Renal cortical epithelial cell (primary cell): ENCODE data around the gene SNX20. TPM values are rescaled to one million over a fixed set of nuclear protein-coding genes. Genes with fewer than 3 reads are reported as not detected.

Source experiments
- DNase-seq: peaks from one replicate; pipeline ENCODE4 v3.0.0-alpha.2; 2011; ENCODE audit warnings: low read depth
- total RNA-seq: library from RNA; depleted of rRNA; stranded (reverse); fragments of >200 nt; gene quantifications from 2 replicates; pipeline ENCODE4 v1.2.3, GENCODE V29; 2014

Gene SNX20
- total RNA-seq, 1 donor from 2014 or later, result not detected

DNA sequence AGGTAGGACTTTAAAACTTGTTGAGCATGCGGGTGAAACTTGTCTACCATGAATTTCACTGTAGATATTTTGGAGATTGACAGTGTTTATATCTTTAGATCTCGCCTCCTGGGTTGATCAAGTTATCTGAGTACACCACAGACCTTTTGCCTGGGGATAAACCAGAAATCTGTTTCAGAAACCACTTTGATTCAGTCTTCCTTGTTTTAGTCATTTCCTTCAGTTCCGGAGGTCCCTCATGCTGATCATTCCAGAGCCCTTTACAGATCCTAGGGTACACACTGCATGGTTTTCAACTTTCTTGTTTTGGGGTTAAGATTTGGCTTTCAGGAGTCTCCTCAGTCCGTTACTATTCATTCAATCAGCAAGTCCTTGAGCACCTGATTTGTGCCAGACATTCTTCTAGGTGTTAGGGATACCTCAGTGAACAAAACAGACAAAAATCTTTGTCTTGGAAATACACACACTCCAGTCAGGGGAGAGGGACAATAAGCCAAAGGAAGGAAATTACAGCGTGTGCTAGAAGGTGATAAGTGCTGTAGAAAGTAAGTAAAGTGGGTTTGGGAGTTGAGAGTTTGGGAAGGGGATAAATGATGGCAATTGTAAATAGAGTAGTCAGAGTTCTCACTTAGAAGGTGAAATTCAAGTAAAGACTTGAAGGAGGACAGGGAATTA, 24.5 kb upstream of the SNX20 start:
- no peak for DNase-seq

DNA sequence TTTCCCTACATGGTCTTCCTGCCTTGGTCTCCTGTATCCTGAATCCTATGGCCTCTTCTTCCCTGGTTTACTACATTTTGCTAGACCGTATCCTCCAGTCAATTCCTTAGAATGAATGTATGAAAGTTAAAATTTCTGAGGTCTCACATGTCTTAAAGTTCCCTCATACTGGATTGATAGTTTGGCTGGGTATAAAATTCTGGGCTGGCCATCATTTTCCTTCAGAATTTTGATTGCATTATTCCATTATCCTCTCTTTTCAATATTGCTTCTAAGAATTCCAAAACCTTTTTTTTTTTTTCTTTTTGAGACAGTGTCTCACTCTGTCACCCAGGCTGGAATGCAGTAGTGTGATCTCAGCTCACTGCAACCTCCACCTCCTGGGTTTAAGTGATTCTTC, 23.1 kb upstream of the SNX20 start:
- no peak for DNase-seq

DNA sequence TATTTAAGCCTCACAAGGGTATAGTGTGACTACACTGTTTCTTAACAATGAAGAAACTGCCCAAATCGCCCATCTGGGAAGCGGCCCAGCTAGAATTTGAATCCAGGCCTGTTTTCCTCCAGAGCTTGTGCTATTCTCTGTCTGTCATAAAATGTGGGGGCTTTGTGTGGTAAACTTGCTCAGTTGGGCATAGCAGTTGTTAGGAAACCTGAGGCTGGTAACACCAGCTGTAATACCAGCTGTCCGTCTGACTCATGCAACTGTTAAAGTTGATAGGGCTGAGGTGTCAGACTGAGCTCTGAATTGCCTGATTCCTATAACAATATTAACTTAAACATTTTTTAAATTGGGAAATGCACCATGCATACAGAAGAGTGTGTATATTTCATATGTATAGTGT, 21.6 kb upstream of the SNX20 start:
- peak; percentile 63 for DNase-seq

DNA sequence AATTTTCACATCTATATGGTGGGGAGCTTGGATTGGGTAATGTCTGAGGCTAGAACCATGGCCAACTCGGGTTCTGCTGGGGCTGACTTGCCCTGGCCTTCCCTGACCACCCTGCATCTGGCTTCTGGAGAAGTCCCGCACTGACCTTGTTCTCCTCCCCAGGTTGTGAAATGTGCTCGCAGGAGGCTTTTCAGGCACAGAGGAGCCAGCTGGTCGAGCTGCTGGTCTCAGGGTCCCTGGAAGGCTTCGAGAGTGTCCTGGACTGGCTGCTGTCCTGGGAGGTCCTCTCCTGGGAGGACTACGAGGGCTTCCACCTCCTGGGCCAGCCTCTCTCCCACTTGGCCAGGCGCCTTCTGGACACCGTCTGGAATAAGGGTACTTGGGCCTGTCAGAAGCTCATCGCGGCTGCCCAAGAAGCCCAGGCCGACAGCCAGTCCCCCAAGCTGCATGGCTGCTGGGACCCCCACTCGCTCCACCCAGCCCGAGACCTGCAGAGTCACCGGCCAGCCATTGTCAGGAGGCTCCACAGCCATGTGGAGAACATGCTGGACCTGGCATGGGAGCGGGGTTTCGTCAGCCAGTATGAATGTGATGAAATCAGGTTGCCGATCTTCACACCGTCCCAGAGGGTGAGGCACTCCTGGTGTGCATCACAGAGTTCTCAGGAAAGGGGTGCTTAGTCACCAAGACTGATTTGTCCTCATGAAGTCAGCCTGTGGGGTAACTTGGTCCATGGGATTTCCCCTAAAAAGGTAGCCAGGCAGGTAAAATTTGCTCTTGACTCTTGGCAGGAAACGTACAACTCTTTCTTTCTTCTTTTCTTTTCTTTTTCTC, 18.4 kb upstream of the SNX20 start:
- no peak for DNase-seq

DNA sequence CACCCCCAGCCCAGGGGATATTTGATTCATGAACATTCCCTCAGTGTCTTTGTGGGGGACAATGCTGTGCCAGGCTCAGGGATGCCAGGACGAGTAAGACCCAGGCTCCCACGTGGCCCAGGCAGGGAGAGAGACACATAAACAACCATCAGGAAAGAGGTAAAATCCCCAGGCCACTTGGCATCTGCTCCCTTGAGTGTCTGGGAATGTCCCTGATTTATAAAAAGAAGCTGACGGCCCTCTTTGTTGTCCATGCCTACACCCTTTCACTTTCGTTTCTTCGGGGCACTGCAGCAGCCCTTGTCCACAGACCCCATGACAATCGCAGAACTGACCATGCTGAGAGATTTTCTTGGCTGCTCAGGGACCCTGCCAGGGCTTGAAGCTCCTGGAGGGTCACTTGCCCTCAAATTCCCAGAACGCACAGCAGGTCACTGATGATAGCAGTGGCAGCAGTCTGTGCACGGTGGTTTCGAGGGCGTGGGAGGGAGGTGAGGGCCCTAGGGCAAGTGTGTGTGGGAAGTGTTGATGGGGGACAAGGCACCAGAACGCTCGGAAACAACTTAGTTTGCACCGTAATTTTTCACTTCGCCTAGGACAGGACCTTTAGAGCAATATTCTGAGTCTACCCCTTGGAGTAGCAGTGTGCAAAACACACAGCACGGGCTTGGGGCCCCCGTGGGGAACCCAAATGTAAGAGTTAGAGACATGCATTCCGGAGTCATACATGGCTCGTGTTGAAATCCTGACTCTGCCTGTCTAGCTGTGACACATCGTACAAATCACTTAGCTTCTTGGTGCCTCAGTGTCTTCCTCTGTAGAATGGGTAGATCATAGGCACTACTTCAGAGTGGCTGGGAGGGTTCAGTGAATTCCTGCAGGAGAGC, 17.0 kb upstream of the SNX20 start:
- DNase-seq, result peak; percentile 71

DNA sequence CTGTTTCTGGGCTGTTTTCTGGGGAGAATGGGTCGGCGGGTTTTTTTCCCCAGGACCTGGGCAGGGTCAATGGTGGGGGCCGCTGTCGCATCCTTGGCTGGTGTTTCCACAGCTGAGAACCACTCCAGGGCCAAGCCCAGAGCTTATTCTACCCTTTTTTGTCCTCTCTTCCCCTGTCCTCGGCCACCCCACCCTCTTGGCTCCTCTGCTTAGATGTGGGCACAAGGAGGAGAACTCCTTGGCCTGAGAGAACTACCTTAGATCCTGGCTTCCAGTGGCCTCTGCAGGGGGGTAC, 16.3 kb upstream of the SNX20 start:
- no peak for DNase-seq

DNA sequence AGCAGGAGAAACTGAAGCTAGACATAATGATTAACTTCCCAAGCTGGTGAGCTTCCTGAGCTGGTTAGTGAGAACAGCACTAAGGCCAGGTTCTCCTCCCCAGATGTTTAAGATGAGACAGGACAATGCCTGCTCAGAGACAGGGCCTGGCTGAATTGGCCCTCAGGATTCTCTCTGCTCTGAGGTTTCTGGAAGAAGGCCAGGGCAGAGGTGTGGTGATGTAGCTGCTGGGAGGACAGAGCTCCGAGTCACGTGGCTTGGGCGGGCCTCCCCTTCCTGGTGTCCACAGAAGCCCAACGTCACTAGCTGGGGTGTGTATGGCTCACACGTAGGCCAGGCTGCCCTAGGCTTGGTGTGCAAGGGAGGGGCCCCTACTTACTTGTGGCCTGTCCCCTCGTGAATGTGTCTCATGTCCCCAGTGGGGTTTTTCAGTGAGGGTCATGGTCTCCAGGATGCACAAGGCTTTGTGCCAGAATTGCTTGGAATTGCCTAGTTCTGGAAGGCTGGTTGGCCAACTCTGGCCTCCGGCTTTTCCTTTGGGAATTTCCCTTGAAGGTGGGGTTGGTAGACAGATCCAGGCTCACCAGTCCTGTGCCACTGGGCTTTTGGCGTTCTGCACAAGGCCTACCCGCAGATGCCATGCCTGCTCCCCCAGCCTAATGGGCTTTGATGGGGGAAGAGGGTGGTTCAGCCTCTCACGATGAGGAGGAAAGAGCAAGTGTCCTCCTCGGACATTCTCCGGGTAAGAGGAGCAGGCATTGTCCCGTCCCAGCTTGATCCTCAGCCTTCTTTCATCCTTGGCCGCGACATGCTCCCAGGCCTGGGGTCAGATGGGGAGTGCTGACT, 15.7 kb upstream of the SNX20 start:
- peak; percentile 59 for DNase-seq

DNA sequence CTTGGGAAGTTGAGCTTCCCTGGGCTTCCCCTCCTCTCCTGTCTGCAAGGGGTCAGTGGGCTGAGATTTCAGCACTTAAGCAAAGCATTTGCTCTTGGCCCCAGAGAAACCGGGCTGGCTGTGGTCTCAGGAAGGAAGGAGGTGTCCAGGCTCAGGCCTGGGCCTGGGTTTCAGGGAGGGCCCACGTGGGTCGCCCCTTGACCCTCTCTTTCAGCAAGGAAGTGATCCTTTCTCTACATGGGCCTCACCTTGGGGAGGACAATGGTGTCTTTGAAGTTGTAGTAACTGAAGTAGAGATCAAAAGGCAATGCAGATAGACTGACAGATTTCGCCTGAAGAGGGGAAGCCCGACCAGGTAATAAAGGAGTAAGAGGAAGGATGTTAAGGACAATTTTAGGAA, 15.0 kb upstream of the SNX20 start:
- no peak for DNase-seq

DNA sequence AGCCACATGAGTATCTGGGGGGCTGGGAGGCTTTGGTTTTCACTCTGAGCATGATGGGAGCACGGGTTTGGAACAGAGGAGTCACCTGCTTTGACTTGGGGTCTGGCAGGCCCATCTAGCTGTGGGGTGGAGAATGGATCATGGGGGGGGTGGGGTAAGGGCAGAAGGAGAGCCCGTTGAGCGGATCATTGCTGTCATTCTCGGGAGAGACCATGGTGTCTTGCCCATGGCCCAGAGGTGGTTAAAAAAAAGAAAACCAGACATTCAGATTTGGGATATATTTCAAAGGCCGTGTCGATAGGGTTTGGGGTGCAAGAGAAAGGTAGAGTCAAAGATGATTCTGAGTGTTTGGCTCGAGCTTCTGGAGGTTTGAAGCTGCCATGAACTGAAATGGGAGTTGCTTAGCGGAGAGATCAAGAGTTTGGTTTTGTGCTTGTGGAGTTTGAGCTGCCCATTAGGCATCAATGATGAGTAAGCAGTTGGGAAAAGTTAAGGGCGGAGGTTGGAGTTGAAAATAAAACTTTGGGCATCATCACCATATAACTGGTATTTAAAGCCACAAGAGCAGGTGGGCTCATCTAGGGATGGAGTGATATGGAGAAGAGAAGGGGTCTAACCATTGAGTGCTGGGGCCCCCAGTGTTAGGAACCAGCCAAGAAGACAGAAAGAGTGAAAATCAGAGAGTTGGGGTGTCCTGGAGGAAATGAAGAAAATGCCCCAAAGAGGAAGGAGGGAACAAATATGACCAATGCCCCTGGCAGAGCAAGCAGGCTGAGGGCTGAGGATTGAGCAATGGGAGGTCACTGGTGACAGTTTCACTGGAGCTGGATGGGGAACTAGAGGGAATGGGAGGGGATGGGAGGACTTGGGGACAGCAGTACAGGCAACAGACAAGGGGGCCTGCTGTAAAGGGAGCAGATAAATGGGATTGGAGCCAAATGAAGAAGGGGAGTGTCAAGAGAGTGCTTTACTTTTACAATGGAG, 14.2 kb upstream of the SNX20 start:
- DNase-seq, result no peak

DNA sequence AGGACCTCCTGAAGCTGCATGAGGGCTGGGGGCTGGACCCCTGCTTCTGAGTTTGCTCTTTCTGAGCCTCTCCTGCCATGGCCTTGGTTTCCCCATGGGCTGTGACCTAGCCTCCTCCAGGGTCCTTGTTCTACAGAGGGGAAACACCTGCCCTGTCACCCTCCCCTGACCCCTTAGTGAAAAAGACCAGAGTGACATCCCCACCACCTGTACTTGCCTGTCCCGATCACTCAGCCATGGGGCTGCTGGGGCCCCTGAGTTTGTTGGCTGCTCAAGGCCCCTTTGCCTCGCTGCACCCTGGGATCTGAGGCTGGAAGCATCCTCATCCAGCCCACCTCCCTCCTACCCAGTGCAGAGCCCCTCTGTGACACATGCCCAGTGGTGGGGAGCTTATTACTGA, 13.1 kb upstream of the SNX20 start:
- no peak for DNase-seq

DNA sequence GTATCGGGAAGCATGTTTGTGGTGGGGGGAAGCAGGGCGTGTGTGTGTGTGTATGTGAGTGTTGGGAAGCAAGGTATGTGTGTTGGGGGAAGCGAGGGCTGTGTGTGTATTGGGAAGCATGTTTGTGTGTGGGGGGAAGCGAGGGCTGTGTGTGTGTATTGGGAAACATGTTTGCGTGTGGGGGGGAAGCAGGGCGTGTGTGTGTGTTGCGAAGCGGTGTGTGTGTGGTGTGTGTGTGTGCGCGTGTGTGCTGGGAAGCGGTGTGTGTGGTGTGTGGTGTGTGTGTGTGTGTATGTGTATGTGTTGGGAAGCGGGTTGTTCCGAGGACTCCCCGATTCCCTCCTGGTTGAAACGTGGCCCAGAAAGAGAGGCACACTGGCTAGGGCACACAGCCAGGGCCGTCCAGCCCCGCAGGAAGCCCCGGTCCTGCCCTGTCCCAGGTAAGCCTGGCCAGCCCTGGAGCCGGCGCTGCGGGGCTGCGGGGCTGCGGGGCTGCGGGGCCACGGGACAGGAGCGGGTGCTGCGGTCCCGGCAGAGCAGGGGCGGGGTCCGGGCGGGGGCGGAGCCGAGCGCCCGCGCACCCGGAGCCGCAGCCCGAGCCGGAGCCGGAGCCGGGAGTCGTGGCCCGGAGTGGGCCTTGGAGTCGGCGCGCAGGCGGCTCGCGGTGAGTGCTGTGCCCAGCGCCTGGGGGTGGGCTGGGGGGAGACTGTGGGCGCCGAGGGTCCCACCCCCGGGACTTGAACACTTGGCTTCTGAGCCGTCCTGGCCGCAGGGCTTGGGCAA, 12.1 kb upstream of the SNX20 start, which contains the start of gene NOD2:
Gene NOD2, plus strand, starts transcription at position 608 of the 783 bp plus-strand sequence. CDS start 5,890 bp downstream, outside the sequence.
- no peak for DNase-seq

DNA sequence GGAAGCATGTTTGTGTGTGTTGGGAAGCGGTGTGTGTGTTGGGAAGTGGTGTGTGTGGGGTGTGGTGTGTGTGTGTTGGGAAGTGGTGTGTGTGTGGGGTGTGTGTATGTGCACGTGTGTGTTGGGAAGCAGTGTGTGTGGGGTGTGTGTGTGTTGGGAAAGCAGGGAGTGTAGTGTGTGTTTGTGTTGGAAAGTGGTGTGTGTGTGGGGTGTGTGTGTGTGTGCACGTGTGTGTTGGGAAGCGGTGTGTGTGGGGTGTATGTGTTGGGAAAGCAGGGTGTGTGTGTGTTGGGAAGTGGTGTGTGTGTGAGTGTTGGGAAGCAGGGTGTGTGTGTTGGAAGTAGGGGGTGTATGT, 11.5 kb upstream of the SNX20 start:
- DNase-seq, result no peak

DNA sequence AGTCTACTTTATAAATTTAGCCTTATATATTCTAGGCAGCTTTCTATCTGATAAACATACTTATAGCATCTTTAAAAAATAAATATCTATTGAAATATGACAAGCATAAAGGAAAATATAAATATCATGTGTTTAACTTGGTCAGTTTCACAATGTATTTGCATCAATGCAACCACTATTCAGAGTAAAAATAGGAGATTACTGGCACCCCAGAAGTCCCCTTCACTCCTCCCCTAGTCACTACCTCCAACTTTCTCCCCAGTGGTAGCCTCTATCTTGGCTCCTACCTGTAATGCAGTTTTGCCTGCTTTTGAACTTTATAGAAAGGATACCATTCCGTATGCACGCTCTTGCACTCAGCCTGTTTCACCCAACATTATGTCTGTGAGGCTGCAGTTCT, 9.1 kb upstream of the SNX20 start:
- no peak for DNase-seq

DNA sequence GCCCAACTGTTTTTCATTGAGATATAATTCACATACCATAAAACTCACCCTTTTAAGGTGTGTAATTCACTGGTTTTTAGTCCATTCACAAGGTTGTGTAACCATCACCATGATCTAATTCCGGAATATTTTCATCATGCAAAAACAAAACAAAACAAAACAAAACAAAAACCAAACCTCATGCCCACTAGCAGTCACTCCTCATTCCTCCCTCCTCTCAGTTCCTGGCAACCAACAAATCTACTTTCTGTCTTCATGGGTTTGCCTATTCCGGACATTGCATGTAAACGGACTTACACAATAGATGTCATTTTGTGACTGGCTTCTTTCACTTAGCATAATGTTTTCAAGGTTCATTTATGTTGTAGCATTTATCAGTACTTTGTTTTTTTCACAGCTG, 7.8 kb upstream of the SNX20 start:
- no peak for DNase-seq

DNA sequence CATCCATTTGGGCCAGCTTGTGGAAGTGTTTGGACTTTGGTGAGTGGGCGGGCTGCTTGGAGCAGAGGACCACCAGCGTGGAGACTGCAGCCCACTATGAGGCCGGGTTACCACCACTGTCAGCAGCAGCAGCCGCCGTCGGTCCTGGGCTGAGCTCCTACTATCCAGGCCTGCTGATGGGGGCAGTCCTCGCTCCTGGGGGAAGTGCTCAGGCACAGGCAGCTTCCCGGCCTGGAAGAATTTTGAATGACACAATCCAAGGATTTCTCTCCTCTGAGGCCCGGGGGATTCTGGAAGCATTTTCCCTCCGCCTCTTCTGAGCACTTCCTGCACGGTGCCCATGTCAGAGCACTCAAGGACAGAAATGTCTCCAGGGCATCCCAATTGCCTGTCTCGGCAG, 7.0 kb upstream of the SNX20 start:
- DNase-seq, result no peak

DNA sequence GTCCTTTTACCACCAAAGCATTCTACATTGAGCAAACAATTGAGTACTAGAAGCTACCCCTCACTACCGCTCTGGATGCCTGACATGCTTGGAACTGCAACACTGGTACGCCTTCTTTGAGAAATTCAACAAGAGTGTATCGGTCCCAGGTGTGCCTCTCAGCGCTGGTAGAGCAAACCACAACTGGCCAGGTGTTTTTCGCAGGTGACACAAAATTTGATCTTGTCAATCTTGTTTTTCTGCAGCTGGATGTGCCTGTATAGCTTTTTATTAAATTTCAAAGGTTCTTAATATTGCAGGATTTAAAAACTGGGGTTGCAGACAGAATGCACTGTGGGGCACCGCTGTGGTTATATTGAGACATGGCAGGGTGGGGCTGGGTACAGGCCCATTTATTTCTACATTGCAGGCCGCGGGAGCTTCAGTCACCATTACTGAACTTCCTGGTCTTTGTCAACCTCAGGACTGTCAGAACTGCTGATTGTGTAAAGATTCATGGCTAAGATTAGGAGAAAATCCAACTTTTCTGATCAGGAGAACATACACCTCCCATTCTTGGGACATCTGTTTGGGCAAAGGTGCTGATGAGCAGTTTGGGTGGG, 4.5 kb upstream of the SNX20 start:
- DNase-seq, result no peak

DNA sequence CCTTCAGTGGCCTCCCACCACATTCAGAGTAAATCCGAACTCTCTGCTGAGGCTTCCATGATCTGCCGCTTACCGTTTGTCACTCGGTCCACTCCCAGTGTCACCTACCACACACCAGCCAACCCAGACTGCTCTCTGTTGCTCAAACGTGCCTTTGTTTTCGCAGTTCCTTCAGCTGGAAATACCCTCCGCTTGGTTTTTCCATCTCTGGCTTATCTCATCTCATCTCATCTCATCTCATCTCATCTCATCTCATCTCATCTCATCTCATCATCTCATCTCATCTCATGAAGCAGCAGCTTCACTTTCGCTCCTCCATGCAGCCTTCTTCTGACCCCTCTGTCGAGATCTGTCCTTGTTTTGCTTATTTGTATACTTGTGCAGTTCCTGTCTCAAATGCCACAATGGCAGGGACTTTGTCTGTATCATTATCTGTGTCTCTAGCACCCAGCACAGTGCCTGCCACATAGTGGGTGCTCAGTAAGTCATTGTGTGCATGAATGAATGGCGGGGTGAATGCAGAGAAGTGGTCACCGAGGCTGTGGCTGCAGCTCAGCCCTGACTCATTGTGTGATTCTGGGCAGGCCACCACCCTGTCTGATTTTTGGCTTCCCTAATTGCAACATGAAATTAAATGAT, 3.8 kb upstream of the SNX20 start:
- DNase-seq, result no peak

DNA sequence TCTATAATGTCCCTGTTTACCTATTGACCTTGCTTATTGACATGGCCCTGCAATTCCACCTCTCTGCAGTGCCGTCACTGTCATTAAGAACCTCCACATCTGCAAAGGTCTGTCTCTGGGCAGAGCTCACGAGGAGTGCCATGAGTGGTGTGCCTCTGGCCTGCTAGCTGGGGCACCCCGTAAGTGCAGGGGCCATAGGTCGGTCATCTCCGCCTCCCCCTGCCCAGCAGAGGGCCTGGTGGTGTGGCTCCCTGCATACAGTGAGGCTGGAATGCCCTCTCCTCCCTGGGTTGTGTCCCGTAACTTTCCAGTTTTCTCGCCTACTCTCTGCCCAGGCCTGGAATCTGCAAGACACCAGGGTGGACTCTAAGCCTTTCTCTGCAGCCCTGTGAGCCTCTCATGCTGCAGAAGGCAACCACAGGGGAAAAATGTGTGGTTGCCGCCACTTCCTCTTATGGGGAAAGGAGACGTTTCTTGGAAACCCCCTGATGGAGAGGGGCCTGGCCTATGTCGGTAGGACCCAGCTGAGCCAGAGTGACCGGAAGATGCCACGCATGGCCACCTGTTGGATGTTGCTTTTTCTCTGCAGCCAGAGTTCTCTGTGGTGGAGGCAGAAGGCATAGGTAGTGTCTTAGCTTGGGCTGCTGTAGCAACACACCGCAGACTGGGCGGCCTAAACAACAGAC, 2.7 kb upstream of the SNX20 start:
- DNase-seq, result no peak
